Measurements from ENCODE around the gene HOMER2.

HOMER2 gene

DNA sequence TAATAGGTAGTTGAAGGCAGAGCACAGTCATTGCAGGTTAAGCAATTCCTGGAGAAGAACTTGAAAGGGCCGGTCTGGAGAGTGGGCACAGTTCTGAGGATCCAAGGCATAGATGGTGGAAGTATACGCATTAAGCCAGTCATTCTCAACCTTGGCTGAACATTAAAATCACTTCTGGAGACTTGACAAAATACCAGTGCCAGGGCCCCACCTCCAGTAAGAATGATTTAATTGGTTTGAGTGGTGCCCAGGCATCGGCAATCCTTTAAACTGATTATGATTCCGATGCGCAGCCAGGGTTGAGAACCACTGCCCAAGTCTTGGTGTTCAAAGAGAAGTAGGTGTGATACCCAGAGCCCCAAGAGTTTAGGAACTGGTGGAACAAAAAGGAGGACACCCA lies 6.9 kb upstream of the HOMER2 start:
- H2BK5ac ChIP-seq (ENCODE audit: low read length), result no peak overlapping the region
- no peak overlapping the region for H3K4me3 ChIP-seq (ENCODE audit: low read length in 2 of 2)
- H3K18ac ChIP-seq (ENCODE audit: low read length), result no peak overlapping the region
- no CpG with 5 or more reads among the region's 5 CpGs for WGBS, 2 donors (ENCODE audit: extremely low coverage in 2 of 2, insufficient read length in 2 of 2, insufficient replicate concordance in 1 of 2)
- no peak overlapping the region for H3K14ac ChIP-seq (ENCODE audit: low read length)
- no peak overlapping the region for H3K4ac ChIP-seq (ENCODE audit: low read length)
- no peak overlapping the region for H2BK120ac ChIP-seq (ENCODE audit: low read depth, low read length)
- no peaks in the 10 kb centered on the region for H3K27me3 ChIP-seq (ENCODE audit: control insufficient read depth in 3 of 3, insufficient read depth in 3 of 3, low read depth in 1 of 3, low read length in 3 of 3)
- H2AFZ ChIP-seq (ENCODE audit: low read length), result no peak overlapping the region
- no peak overlapping the region for H3K27ac ChIP-seq (replicated peaks; ENCODE audit: low read length)
- DNase-seq (ENCODE audit: low spot score), result no peak
- H3K79me1 ChIP-seq (ENCODE audit: low read depth, low read length), result no peaks in the 10 kb centered on the region
- no peak overlapping the region for H3K4me2 ChIP-seq (ENCODE audit: insufficient read depth, low read length, poor library complexity, severe bottlenecking)
- H3K23ac ChIP-seq (ENCODE audit: low read depth, low read length, poor library complexity), result no peak overlapping the region
- peaks cover 2 to 6% of the 10 kb centered on the region in 2 donors for H3K36me3 ChIP-seq (replicated peaks in 1 of 2; ENCODE audit: control insufficient read depth in 2 of 2, insufficient read depth in 2 of 2, low read length in 2 of 2)
- no peak overlapping the region for H2BK15ac ChIP-seq (ENCODE audit: low read length)
- no peak overlapping the region for H4K8ac ChIP-seq (ENCODE audit: low read depth, low read length)
- H4K91ac ChIP-seq (ENCODE audit: low read depth, low read length, poor library complexity), result no peak overlapping the region
- H3K9ac ChIP-seq (ENCODE audit: low read depth, low read length, poor library complexity), result no peak overlapping the region
- H3K9me3 ChIP-seq (replicated peaks in 1 of 2; ENCODE audit: control insufficient read depth in 2 of 2, insufficient read depth in 1 of 2, low read depth in 1 of 2, low read length in 2 of 2), result no peaks in the 10 kb centered on the region
- peaks cover 0 to 3% of the 10 kb centered on the region in 2 donors for H3K4me1 ChIP-seq (ENCODE audit: control insufficient read depth in 2 of 2, insufficient read depth in 1 of 2, low read depth in 1 of 2, low read length in 2 of 2)
- H2BK12ac ChIP-seq (ENCODE audit: low read length), result no peak overlapping the region
- H2AK5ac ChIP-seq (ENCODE audit: low read depth, low read length), result no peak overlapping the region

DNA sequence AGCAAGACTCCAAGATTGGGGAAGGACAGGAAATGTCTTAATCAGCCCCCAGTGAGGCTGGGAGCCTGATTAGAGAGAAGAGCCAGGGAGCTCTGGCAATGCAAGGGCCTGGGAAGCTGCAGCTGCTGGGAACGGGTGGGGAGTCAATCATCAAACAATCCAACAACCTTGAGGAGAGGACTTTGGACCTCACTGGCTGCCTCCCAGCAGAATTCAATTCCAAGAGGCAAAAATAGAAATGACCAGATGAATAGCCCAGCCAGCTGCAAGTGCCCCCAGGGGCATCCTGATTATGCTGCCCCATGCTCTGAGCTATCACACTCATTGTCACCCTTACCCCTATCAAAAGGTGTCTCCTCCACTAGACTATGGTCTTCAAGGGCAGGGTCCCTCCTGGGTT lies 6.1 kb upstream of the HOMER2 start:
- Histone ChIP-seq H3K4me1 (ENCODE audit: control insufficient read depth in 2 of 2, insufficient read depth in 1 of 2, low read depth in 1 of 2, low read length in 2 of 2) (peaks cover 0 to 3% of the 10 kb centered on the region in 2 donors), H2BK15ac (ENCODE audit: low read length) (no peak overlapping the region), H3K9me3 (replicated peaks in 1 of 2; ENCODE audit: control insufficient read depth in 2 of 2, insufficient read depth in 1 of 2, low read depth in 1 of 2, low read length in 2 of 2) (no peaks in the 10 kb centered on the region)

DNA sequence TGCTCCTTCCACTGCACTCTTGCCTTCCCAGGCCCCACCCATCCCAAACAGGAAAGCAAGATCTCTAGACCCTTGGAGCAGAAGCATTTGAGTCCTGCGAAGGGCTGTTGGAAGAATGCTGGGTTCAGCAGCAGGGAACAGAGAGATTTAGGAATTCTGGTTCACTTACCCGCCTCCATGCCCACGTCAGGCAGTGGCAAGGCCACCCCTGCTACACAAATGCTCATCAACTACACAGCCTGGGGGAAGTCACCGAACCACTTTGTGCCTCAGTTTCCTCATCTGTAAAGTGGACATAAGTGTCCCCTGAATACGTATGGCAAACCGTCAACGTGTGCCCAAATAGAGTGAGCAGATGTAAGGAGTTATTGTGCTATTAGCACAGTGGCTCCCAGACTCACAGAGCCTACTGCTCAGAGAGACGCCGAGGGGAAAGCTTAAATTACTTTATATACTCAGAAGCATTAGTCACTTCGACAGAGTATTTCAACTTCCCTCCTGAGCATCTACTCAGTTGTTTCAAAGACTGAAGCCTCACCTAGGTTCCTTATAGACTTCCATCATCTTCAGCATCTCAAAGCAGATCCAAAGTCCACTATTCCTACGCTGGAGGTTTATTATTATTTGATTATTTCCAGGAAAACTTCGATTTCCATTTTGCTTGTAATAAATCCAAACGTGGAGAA lies 905 bp downstream of the HOMER2 start:
- no peaks in the 10 kb centered on the region for H3K79me1 ChIP-seq (ENCODE audit: low read depth, low read length)
- H3K23ac ChIP-seq (ENCODE audit: low read depth, low read length, poor library complexity), result no peak overlapping the region
- H4K8ac ChIP-seq (ENCODE audit: low read depth, low read length), result no peak overlapping the region
- no peaks in the 10 kb centered on the region for H3K9me3 ChIP-seq (replicated peaks in 1 of 2; ENCODE audit: control insufficient read depth in 2 of 2, insufficient read depth in 1 of 2, low read depth in 1 of 2, low read length in 2 of 2)
- H3K27me3 ChIP-seq (ENCODE audit: control insufficient read depth in 3 of 3, insufficient read depth in 3 of 3, low read depth in 1 of 3, low read length in 3 of 3), result peaks cover 0 to 10% (median 7%) of the 10 kb centered on the region in 3 experiments
- peak overlapping the region; percentile 63 for H3K4me2 ChIP-seq (ENCODE audit: insufficient read depth, low read length, poor library complexity, severe bottlenecking)
- H2AK5ac ChIP-seq (ENCODE audit: low read depth, low read length), result no peak overlapping the region
- H3K4me1 ChIP-seq (ENCODE audit: control insufficient read depth in 2 of 2, insufficient read depth in 1 of 2, low read depth in 1 of 2, low read length in 2 of 2), result no peaks in the 10 kb centered on the region
- no peak overlapping the region for H3K9ac ChIP-seq (ENCODE audit: low read depth, low read length, poor library complexity)
- H4K91ac ChIP-seq (ENCODE audit: low read depth, low read length, poor library complexity), result no peak overlapping the region
- peak overlapping the region; percentile 48 to 89 for H3K4me3 ChIP-seq (ENCODE audit: low read length in 2 of 2)
- H3K18ac ChIP-seq (ENCODE audit: low read length), result no peak overlapping the region
- H2BK120ac ChIP-seq (ENCODE audit: low read depth, low read length), result no peak overlapping the region
- H3K14ac ChIP-seq (ENCODE audit: low read length), result no peak overlapping the region
- peak overlapping the region; percentile 88 for H2AFZ ChIP-seq (ENCODE audit: low read length)
- H2BK15ac ChIP-seq (ENCODE audit: low read length), result no peak overlapping the region
- H2BK12ac ChIP-seq (ENCODE audit: low read length), result no peak overlapping the region
- no peak overlapping the region for H3K4ac ChIP-seq (ENCODE audit: low read length)
- DNase-seq (ENCODE audit: low spot score), result no peak
- H2BK5ac ChIP-seq (ENCODE audit: low read length), result no peak overlapping the region
- H3K27ac ChIP-seq (replicated peaks; ENCODE audit: low read length), result no peak overlapping the region
- no peaks in the 10 kb centered on the region for H3K36me3 ChIP-seq (replicated peaks in 1 of 2; ENCODE audit: control insufficient read depth in 2 of 2, insufficient read depth in 2 of 2, low read length in 2 of 2)
- no CpG with 5 or more reads among the region's 13 CpGs for WGBS, 2 donors (ENCODE audit: extremely low coverage in 2 of 2, insufficient read length in 2 of 2, insufficient replicate concordance in 1 of 2)

More for the DNA sequence above, 6.1 kb upstream of the HOMER2 start:
- peaks cover 2 to 6% of the 10 kb centered on the region in 2 donors for H3K36me3 ChIP-seq (replicated peaks in 1 of 2; ENCODE audit: control insufficient read depth in 2 of 2, insufficient read depth in 2 of 2, low read length in 2 of 2)
- H2BK12ac ChIP-seq (ENCODE audit: low read length), result no peak overlapping the region
- H3K14ac ChIP-seq (ENCODE audit: low read length), result no peak overlapping the region
- no peak overlapping the region for H3K23ac ChIP-seq (ENCODE audit: low read depth, low read length, poor library complexity)
- no peak overlapping the region for H3K9ac ChIP-seq (ENCODE audit: low read depth, low read length, poor library complexity)
- H2AFZ ChIP-seq (ENCODE audit: low read length), result no peak overlapping the region
- no peak overlapping the region for H2BK5ac ChIP-seq (ENCODE audit: low read length)
- no peak overlapping the region for H3K4me3 ChIP-seq (ENCODE audit: low read length in 2 of 2)
- H3K27ac ChIP-seq (replicated peaks; ENCODE audit: low read length), result no peak overlapping the region
- DNase-seq (ENCODE audit: low spot score), result no peak
- no peak overlapping the region for H3K18ac ChIP-seq (ENCODE audit: low read length)
- no peak overlapping the region for H3K4ac ChIP-seq (ENCODE audit: low read length)
- H2BK120ac ChIP-seq (ENCODE audit: low read depth, low read length), result no peak overlapping the region
- WGBS, 2 donors (ENCODE audit: extremely low coverage in 2 of 2, insufficient read length in 2 of 2, insufficient replicate concordance in 1 of 2), result no CpG with 5 or more reads among the region's 1 CpG
- no peaks in the 10 kb centered on the region for H3K27me3 ChIP-seq (ENCODE audit: control insufficient read depth in 3 of 3, insufficient read depth in 3 of 3, low read depth in 1 of 3, low read length in 3 of 3)
- H4K8ac ChIP-seq (ENCODE audit: low read depth, low read length), result no peak overlapping the region
- H4K91ac ChIP-seq (ENCODE audit: low read depth, low read length, poor library complexity), result no peak overlapping the region
- H2AK5ac ChIP-seq (ENCODE audit: low read depth, low read length), result no peak overlapping the region
- H3K79me1 ChIP-seq (ENCODE audit: low read depth, low read length), result no peaks in the 10 kb centered on the region
- no peak overlapping the region for H3K4me2 ChIP-seq (ENCODE audit: insufficient read depth, low read length, poor library complexity, severe bottlenecking)

DNA sequence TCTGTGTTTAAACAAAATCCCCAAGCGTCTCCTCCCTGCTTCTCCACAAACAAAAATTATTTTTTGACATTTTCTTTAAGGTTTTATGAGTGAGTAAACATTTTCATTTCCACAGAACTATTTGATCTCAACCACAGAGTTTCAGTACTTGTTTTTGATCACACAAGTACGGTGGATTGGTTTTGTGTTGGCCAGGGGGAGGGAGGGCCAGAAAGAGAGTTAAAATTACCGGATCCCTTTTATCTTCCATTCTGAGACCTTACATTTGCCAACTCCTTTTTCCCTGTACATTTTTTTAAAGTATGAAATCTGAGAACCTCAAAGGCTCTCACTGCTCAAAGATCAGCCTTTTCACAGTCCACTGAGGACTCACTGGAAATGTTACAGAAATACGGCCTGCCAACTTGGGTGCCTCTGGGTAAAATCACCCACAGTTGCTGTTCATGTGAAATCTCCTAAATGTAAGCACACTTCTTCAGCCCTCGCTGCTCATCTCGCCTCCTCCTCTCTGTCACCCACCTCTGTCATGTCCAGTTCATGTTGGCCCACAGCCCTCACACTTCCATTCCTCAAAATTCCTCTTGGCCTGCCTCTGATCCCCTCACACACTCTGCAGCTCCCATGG lies 1.7 kb downstream of the HOMER2 start:
- Histone ChIP-seq H3K4me1 (ENCODE audit: control insufficient read depth in 2 of 2, insufficient read depth in 1 of 2, low read depth in 1 of 2, low read length in 2 of 2) (no peaks in the 10 kb centered on the region), H3K14ac (ENCODE audit: low read length) (no peak overlapping the region), H2BK120ac (ENCODE audit: low read depth, low read length) (no peak overlapping the region), H3K23ac (ENCODE audit: low read depth, low read length, poor library complexity) (no peak overlapping the region), H4K91ac (ENCODE audit: low read depth, low read length, poor library complexity) (no peak overlapping the region), H3K9me3 (replicated peaks in 1 of 2; ENCODE audit: control insufficient read depth in 2 of 2, insufficient read depth in 1 of 2, low read depth in 1 of 2, low read length in 2 of 2) (no peaks in the 10 kb centered on the region), H3K4me3 (ENCODE audit: low read length in 2 of 2) (no peak overlapping the region), H3K4ac (ENCODE audit: low read length) (no peak overlapping the region), H2AK5ac (ENCODE audit: low read depth, low read length) (no peak overlapping the region), H2AFZ (ENCODE audit: low read length) (no peak overlapping the region), H3K9ac (ENCODE audit: low read depth, low read length, poor library complexity) (no peak overlapping the region), H3K18ac (ENCODE audit: low read length) (no peak overlapping the region), H3K27me3 (ENCODE audit: control insufficient read depth in 3 of 3, insufficient read depth in 3 of 3, low read depth in 1 of 3, low read length in 3 of 3) (peaks cover 0 to 10% (median 7%) of the 10 kb centered on the region in 3 experiments), H2BK5ac (ENCODE audit: low read length) (no peak overlapping the region), H3K36me3 (replicated peaks in 1 of 2; ENCODE audit: control insufficient read depth in 2 of 2, insufficient read depth in 2 of 2, low read length in 2 of 2) (no peaks in the 10 kb centered on the region), H4K8ac (ENCODE audit: low read depth, low read length) (no peak overlapping the region), H3K4me2 (ENCODE audit: insufficient read depth, low read length, poor library complexity, severe bottlenecking) (no peak overlapping the region), H3K27ac (replicated peaks; ENCODE audit: low read length) (no peak overlapping the region), H2BK12ac (ENCODE audit: low read length) (no peak overlapping the region), H2BK15ac (ENCODE audit: low read length) (no peak overlapping the region), H3K79me1 (ENCODE audit: low read depth, low read length) (no peaks in the 10 kb centered on the region)
- no peak for DNase-seq (ENCODE audit: low spot score)
- WGBS, 2 donors (ENCODE audit: extremely low coverage in 2 of 2, insufficient read length in 2 of 2, insufficient replicate concordance in 1 of 2), result no CpG with 5 or more reads among the region's 6 CpGs

Measured in neuronal stem cell (in vitro differentiated cells).